AG10803 (cell line): ENCODE measurements around the gene TMEM258.

ENCODE experiments used
- DNase-seq: peaks from one replicate; pipeline ENCODE4 v3.0.0; 2010; ENCODE audit warnings: low read depth
- H3K4me3 ChIP-seq: 2 replicates; pipeline ENCODE4 v1.5.1; 2011; ENCODE audit warnings: mild to moderate bottlenecking, low read length, control low read depth
- CTCF ChIP-seq: conservative IDR thresholded peaks from 2 replicates; pipeline ENCODE4 v1.5.1; 2011; ENCODE audit warnings: mild to moderate bottlenecking, low read length, control low read depth, inconsistent platforms

Gene TMEM258

GRCh38 chr11:61751384-61751783 is 41.0 kb downstream of the TMEM258 start:
- no peak overlapping the region for H3K4me3 ChIP-seq
- no peak for TF ChIP-seq CTCF
- DNase-seq = no peak

GRCh38 chr11:61750631-61751273 is 41.6 kb downstream of the TMEM258 start:
- no peak for DNase-seq
- no peak overlapping the region for H3K4me3 ChIP-seq
- TF ChIP-seq CTCF = no peak

- no peak for DNase-seq
- H3K4me3 ChIP-seq = no peak overlapping the region
- TF ChIP-seq CTCF = no peak
Observed at GRCh38 chr11:61749591-61750217, 42.7 kb downstream of the TMEM258 start.

GRCh38 chr11:61747967-61748285 is 44.5 kb downstream of the TMEM258 start:
- TF ChIP-seq CTCF = no peak
- DNase-seq = no peak
- no peak overlapping the region for H3K4me3 ChIP-seq

GRCh38 chr11:61747192-61747966 is 45.0 kb downstream of the TMEM258 start:
- H3K4me3 ChIP-seq = no peak overlapping the region
- DNase-seq = peak; percentile 52
- peak; percentile 80 for TF ChIP-seq CTCF

- H3K4me3 ChIP-seq = no peak overlapping the region
- TF ChIP-seq CTCF = no peak
- DNase-seq = no peak
Observed at GRCh38 chr11:61746442-61747191, 45.8 kb downstream of the TMEM258 start.
